Sciatic nerve (tissue), 2 donors: ENCODE results near the gene MEN1. TPM values are rescaled to one million over a fixed set of nuclear protein-coding genes. Genes with fewer than 3 reads are reported as not detected.
A peak's percentile ranks its signal among the peaks of the same experiment; 100 is the strongest.

ENCODE experiments used
- ATAC-seq: fragments of 200-7000 bp; cut with Tn5 transposase; one replicate; pipeline ENCODE4 v1.9.1; 2020; ENCODE audit warnings: mild to moderate bottlenecking, moderate library complexity
- DNase-seq: peaks from one replicate; pipeline ENCODE4 v3.0.0-alpha.2; 2020; ENCODE audit warnings: low spot score
- intact Hi-C: fragments of 100-400 bp; cut with DNase I; formaldehyde crosslinking; loops from one replicate; pipeline ENCODE4 v1.14.2; 2022
- total RNA-seq: library from RNA; stranded (reverse); fragmentation: NEBNext Ultra II Directional; extraction: Animal tissue kit (Norgen Biotek cat#: 25700); gene quantifications from one replicate; pipeline ENCODE4 v1.2.1, GENCODE V29; 2021
- donor health status: DM: no; HTN: no; CAD: no.
- donor health status: DM: no; HTN: no; CAD: no.

MEN1 gene
- 17.7 TPM for total RNA-seq

DNA sequence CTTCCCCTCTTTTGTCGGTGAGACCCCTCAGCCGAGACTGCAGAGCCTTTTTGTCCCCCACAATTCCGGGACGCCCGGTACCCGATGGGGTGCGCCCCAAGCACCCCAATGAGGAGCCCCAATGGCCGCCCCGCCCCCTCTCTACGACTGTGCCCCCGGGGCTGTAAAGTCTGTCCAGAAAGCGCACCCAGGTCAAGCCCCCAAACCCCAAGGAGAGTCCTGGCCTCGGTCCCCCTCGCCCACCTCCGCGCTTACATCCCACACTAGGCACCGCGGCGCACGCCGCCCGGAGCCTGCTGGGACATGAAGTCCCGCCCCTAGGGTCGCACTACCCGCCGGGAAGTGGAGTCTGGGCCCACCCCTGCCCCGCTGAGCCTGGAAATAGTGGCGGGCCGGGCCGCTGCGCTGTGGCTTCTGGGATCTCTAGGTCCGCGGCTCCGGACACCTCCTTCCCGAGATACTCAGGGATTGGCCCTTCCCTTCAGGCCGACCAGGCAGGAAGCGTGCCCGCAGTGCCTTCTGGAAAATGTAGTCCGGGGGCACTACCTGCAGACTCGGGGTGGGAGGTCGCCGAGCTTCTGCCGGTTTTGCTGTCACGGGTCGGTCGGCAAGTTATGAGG lies at the start of gene MEN1:
Gene MEN1 (minus strand): TSS at position 281 of the 620 bp plus-strand sequence. CDS start 442 bp downstream, outside the sequence.
- intact Hi-C loops, result no loop called here
- ATAC-seq (peak; percentile 99), DNase-seq (peak; percentile 96)

- DNase-seq (no peak), ATAC-seq (no peak)
- intact Hi-C loops, result no loop called here
Measured at GRCh38 chr11:64859542-64860414, 49.4 kb upstream of the MEN1 start.

- intact Hi-C loops, result no loop called here
Measured at GRCh38 chr11:64858467-64859263, 48.3 kb upstream of the MEN1 start.

DNA sequence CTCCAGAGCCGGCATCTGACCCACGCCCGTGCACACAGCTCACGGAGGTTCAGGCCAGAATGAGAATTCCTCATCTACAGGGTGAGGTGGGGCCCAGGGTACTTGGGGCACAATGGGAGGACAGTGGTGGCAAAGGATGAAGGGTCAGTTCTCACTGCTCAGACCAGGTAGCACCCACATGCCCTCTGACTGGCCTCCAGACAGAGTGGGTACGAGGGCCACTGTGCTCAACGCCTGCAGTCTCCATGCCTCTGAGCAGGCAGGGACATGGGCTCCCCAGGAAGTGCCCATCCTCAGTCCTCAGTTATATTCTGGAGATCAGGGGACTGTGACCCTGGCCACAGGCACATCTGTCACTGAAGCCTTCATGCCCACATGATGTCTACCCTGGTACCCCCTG lies 47.1 kb upstream of the MEN1 start:
- ATAC-seq, result no peak
- DNase-seq, result no peak
- intact Hi-C loops, result no loop called here

More at GRCh38 chr11:64858467-64859263, 48.3 kb upstream of the MEN1 start:
- DNase-seq, result no peak
- ATAC-seq, result no peak

DNA sequence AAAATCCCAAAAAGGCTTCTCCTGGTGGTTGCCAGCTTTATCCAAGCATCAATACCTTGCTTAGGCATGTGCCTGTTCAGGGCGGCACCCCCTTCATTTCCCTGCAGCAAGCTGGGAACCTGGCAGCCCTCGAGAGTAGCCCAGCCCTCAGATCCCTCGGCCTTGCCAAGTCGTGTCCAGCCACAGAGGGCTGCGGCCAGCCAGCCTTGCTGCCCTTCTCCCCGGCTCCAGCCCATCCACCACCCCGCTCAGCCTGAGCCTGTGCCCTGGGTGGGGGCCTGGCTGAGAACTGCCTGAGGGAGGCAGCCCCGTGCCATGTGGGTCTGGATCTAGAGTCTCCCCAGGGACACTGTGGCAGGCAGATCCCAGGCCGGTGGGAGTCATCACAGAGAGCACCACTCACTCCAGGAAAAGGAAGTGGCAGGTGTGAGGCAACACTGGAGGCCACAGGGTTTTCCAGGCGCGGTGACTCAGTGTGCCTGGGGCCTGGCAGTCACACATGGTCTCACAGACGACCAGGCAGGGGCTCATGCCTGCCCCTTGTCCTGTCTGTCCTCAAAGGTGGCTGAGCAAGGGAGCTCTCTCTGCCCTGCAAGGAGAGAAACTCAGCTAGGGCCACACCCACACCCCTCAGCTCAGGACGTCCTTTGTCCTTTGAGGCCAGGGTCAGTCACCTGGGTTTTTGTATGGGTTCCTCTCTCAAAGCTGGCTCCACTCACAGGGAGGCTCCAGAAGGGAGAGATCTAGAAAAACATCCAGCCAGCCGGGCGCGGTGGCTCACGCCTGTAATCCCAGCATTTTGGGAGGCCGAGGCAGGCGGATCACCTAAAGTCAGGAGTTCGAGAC lies 46.3 kb upstream of the MEN1 start:
- DNase-seq, result no peak
- intact Hi-C loops, result no loop called here
- ATAC-seq, result peak; percentile 39

DNA sequence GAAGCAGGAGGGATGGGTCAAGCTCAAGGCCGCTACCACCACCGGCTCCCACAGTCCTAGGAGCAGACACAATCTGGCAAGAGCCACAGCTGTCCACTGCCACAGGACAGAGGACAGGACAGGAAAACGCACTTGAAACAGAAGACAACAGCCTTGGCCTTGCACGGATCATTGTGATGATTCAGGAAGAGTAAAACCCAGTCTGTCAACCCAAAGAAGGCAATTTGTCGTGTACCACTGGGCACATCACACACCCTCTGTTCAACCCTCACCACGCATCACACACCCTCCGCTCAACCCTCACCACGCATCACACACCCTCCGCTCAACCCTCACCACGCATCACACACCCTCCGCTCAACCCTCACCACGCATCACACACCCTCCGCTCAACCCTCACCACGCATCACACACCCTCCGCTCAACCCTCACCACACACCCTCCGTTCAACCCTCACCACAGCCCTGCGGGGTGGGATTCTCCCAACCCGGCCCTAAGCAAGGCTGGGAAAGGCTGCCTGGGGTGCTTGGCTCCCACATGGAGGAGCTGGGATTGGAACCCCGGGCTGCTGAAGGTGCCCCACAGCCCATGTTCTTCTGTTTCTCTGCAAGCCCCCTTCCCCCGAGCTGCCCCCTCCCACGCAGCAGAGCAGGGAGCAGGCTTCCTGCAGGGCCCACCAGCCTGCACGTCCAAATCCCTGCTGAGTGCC lies 45.4 kb upstream of the MEN1 start:
- no peak for ATAC-seq
- no peak for DNase-seq
- intact Hi-C loops, result no loop called here

DNA sequence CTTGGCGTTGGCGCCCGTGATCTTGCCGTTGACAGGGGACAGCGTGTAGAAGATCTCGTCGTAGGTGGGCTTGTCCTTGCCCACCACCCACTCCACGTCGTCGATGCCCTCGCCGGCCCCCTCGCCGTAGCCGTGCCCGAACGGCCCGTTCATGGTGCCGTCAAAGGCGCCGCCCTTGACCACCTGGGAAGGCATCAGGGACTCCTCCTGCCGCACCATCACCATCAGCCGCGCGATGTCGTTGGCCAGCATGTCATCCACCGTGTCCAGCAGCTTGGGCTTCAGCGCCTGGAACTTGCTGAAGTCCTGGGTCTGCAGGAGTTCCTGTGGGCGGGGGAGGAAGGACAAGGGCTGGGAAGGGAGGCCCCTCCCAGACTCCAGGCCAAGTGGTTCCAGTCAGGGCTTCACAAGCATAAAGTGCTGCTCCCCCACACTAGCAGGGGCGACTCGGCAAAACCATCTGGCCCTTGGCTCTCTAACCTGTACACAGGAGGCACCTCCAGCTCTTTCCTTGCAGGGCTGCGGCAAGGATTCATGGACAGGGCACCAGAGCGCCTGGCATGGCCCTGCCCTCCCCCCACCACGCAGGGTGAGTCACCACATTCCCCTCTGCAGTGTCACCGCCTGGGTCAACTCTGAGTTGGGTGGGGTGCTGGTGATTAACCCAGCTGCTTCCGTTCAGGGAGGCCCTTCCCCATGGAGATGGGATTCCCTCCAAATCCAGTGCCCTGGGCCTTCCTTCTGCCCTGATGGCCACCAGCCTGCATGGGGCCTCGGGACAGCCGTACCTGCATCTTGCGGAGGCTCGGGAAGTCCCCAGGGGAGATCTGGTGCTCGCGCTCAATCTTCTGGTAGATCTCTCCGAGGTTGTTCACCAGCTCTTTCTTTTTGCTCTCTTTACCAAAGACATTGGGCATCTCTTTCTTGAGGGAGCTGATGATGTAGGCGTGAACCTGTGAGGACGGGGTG lies 44.5 kb upstream of the MEN1 start:
- DNase-seq, result no peak
- peak; percentile 62 for ATAC-seq
- intact Hi-C loops, result no loop called here

DNA sequence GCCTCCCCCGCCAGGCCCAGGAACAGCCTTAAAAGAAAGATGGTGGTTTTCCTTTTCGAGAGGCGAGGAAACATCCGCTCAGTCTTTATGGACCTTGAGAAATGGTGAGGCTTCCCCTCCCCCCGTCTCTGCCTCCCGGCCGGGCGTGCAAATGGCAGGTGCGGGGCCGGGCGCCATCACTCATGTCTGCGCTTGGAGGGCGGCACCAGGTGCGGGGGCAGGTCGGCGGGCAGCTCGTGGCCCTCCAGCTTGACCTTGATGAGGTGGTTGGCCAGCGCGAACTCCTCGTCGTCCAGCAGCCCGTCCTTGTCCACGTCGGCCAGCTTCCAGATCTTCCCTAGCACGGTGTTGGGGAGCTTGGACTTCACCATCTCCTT lies 43.8 kb upstream of the MEN1 start:
- intact Hi-C loops, result no loop called here
- ATAC-seq (no peak), DNase-seq (no peak)

DNA sequence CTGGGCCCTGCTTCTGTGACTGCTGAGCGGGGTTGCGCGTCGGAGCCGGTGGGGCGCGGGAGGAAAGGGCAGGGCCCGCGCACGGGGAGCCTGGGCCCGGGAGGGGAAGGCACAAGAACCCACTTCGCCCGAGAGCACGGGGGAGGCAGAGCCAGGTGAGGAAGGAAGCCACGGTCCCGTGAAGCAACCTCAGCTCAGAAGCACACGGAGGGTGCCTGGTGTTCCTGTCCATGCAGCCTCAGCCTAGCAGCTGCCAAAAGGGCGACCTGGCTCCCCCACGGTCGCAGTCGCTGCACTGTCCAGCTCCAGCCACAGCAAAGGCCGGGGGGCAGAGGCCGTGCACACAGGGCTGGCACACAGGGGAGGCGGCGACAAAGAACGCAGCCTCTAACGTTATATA lies 43.4 kb upstream of the MEN1 start:
- DNase-seq (no peak), ATAC-seq (no peak)
- intact Hi-C loops, result no loop called here

DNA sequence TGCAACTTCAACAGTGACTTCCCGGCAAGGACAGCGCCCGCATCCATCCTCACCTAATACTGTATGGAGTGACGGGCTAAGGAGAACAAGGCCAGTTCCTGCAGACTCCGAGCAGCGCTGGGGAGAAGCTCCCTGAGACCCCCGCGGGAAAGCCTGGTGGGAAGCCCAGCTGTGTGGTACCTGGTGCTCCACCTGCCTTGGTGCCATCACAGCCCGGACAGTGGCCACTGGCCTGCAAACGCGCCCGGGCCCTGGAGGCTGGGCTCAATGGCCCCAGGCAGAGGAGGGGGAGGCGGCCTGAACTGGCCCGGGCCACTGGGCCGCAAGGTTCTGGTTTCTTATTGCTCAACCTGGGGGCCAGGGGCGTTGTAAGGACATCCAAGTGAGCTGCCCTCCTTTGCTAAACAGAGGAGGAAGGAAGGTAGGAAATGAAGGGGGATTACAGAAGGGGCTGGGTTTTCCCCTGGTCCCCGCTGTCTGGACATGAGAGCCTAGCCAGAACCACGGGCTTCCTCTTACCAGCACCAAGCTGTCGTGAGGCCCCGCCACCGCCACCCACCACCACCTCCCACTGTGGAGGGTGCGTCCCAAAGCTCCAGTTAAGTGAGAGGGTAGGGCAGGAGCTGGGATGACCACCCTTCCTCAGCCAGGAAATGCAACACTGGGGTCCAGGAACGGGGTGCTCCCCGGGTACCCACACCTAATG lies 42.6 kb upstream of the MEN1 start:
- no peak for ATAC-seq
- no peak for DNase-seq
- intact Hi-C loops, result no loop called here

DNA sequence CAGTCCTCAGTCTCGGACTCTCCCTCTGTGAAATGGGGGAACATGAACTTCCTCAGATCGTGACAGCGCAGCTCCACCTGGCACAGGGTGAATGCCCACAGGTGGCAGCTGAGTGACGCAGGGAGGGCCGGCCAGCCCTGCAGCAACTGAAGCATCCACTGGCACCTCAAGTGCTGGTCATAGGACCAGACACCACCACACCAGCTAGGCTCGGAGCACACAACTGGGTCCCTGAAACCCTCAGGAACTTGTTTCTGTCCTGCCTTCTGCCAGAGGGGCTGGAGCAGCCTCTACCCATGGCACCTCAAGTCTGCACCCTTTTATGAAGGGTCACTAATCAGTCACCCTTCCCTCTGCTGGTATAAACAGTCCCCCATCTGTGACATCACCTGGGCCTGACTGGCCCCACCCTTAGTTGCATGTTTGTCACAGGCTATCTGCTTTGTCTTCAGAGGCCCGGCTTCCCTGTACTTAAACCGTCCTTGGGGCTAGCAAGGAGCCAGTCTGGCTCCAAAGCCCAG lies 41.5 kb upstream of the MEN1 start:
- intact Hi-C loops, result no loop called here
- DNase-seq, result no peak
- no peak for ATAC-seq

DNA sequence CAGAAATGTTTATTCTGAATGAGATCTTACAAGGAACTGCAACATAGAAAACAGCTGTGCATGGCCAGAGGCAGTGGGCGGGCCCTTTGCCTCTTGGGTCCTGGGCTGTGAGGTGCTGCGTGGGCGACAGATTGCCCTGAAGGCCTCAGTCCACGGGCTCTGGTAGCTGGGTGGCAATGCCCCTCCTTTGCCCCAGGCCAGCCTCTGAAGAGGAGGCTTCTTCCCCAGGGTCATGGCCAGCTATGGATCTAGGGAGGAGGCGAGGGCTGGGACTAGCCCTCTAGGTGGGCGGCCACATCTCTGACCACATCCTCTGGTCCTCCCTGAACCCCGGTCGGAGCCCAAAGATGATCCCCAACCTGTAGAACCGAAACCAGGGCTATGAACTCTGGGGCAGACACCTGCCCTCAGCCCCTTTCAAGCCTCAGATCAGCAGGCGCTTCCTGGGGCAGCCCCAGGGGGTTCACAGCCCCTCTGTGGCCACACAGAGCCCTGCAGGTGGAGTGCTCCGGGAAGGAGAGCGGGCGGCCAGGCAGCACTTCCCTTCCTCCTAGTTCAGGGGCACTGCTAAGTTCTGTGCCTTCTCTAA lies 40.7 kb upstream of the MEN1 start:
- DNase-seq (no peak), ATAC-seq (no peak)
- intact Hi-C loops, result no loop called here

DNA sequence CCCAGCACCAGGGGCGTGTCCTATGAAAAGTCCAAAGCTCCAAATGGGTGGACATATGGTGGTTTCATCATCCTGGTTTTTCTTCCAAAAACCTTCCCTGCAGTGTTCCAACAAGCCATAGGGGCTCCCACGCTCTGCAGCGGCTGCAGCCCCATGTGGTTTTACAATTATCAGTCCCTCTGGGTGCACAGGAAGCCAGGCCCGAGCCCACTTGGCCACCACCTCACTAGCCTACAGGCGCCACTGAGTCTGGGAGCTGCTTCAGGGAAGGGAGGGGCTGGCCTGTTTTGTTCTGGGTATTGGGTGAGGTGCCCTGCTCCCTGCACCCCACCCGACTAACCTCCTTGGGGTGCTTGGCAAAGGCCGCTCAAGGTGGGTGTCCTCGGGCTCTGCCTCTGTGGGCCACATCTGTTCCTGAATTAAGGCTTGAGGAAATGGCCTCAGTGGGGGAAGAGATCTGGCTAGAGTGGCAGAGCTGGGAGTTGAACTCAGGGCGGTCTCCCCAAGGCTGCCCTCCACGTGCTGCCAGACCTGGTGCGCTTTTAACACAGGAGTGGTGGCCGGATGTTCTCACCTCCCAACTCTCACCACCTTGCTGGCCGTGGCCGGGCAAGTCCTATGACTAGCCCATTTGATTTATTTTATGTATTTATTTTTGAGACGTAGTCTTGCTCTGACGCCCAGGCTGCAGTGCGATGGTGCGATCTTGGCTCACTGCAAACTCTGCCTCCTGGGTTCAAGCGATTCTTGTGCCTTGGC lies 39.4 kb upstream of the MEN1 start:
- ATAC-seq, result no peak
- intact Hi-C loops, result loop anchor here (5.0 kb wide), 1 partner anchor 43 kb away; no protein-coding TSS in a partner anchor
- DNase-seq, result no peak

- intact Hi-C loops, result loop anchor here (5.0 kb wide), 1 partner anchor 43 kb away; no protein-coding TSS in a partner anchor
- no peak for DNase-seq
- ATAC-seq, result no peak
Measured at GRCh38 chr11:64848826-64849597, 38.7 kb upstream of the MEN1 start.
